GM23338 (cell line): ENCODE data around the gene ACAN. TPM values are rescaled to one million over a fixed set of nuclear protein-coding genes. Genes with fewer than 3 reads are reported as not detected.

ENCODE experiments used
- ATAC-seq: fragments of 200-7000 bp; cut with Tn5 transposase; 3 replicates; pipeline ENCODE4 v1.9.1; 2020
- DNase-seq: peaks from one replicate; pipeline ENCODE4 v3.0.0-alpha.2; 2015; ENCODE audit warnings: low spot score
- H2AFZ ChIP-seq: fragments of 200-600 bp; sonication (generic); 2 replicates; pipeline ENCODE4 v1.8.0; 2016; ENCODE audit warnings: antibody characterized with exemption, mild to moderate bottlenecking, moderate library complexity
- H3F3A ChIP-seq: fragments of 200-600 bp; sonication (generic); replicated peaks from 2 replicates; pipeline ENCODE4 v1.8.0; 2017; ENCODE audit warnings: antibody characterized with exemption, mixed run types, low read depth
- H3K27ac ChIP-seq: fragments of 200-600 bp; sonication (generic); 2 replicates; pipeline ENCODE4 v1.6.1; 2016; ENCODE audit warnings: low read depth
- H3K27me3 ChIP-seq: fragments of 200-600 bp; sonication (generic); 2 replicates; pipeline ENCODE4 v1.8.0; 2016; ENCODE audit warnings: mild to moderate bottlenecking, mixed run types, moderate library complexity; ENCODE audit not compliant: insufficient read depth
- H3K36me3 ChIP-seq: fragments of 200-600 bp; sonication (generic); 2 replicates; pipeline ENCODE4 v1.8.0; 2016; ENCODE audit warnings: mild to moderate bottlenecking; ENCODE audit not compliant: insufficient read depth
- H3K4me1 ChIP-seq: fragments of 200-600 bp; sonication (generic); 2 replicates; pipeline ENCODE4 v1.8.0; 2016; ENCODE audit warnings: mild to moderate bottlenecking, moderate library complexity; ENCODE audit not compliant: insufficient read depth
- H3K4me2 ChIP-seq: fragments of 200-600 bp; sonication (generic); 2 replicates; pipeline ENCODE4 v1.7.1; 2017; ENCODE audit warnings: mixed run types
- H3K4me3 ChIP-seq: fragments of 200-600 bp; sonication (generic); 2 replicates; pipeline ENCODE4 v1.6.1; 2016; ENCODE audit warnings: mixed run types
- H3K79me2 ChIP-seq: fragments of 200-600 bp; sonication (generic); replicated peaks from 2 replicates; pipeline ENCODE4 v1.8.0; 2017; ENCODE audit warnings: mild to moderate bottlenecking; ENCODE audit not compliant: insufficient read depth
- H3K9me2 ChIP-seq: fragments of 200-600 bp; sonication (generic); 2 replicates; pipeline ENCODE4 v1.8.0; 2017; ENCODE audit not compliant: insufficient read depth
- H4K20me1 ChIP-seq: fragments of 200-600 bp; sonication (generic); replicated peaks from 2 replicates; pipeline ENCODE4 v1.8.0; 2017; ENCODE audit warnings: mild to moderate bottlenecking; ENCODE audit not compliant: insufficient read depth
- H3K27ac Mint-ChIP-seq: 2 replicates; pipeline ENCODE4 v1.8.0; 2020; ENCODE audit warnings: inconsistent platforms, mild to moderate bottlenecking, moderate library complexity, mixed read lengths
- H3K27me3 Mint-ChIP-seq: 3 replicates; pipeline ENCODE4 v1.8.0; 2022; ENCODE audit warnings: low read depth, mild to moderate bottlenecking, moderate library complexity, mixed read lengths, inconsistent platforms; ENCODE audit not compliant: insufficient read depth, poor library complexity
- H3K36me3 Mint-ChIP-seq: 3 replicates; pipeline ENCODE4 v1.8.0; 2021; ENCODE audit warnings: low read depth, mild to moderate bottlenecking, inconsistent platforms, moderate library complexity, mixed read lengths
- H3K4me1 Mint-ChIP-seq: 3 replicates; pipeline ENCODE4 v1.8.0; 2020; ENCODE audit warnings: mild to moderate bottlenecking, inconsistent platforms, mixed read lengths
- H3K4me3 Mint-ChIP-seq: 3 replicates; pipeline ENCODE4 v1.8.0; 2021; ENCODE audit warnings: moderate library complexity, mild to moderate bottlenecking, inconsistent platforms, mixed read lengths
- H3K9me3 Mint-ChIP-seq: 3 replicates; pipeline ENCODE4 v1.8.0; 2020; ENCODE audit warnings: moderate library complexity, mild to moderate bottlenecking, inconsistent platforms, mixed read lengths
- NANOG ChIP-seq: IDR thresholded peaks from 2 replicates; pipeline ENCODE4 v1.6.1; 2016; ENCODE audit warnings: antibody characterized with exemption, borderline replicate concordance
- POLR2AphosphoS5 ChIP-seq: IDR thresholded peaks from 2 replicates; pipeline ENCODE4 v1.6.1; 2016; ENCODE audit warnings: antibody characterized with exemption, low read depth
- polyA plus RNA-seq: library from polyadenylated mRNA; unstranded; fragments of >200 nt; fragmentation: Nextera tagmentation; extraction: Ambion mirVana; gene quantifications from 2 replicates; pipeline ENCODE4 v1.2.1, GENCODE V29; 2016
- total RNA-seq: library from RNA; depleted of rRNA; stranded (reverse); fragments of >200 nt; shearing (Covaris generic); gene quantifications from 2 replicates; pipeline ENCODE4 v1.2.3, GENCODE V29; 2014
- TF ChIP-seq, protein P1 (sequence below), 2 experiments: fragments of 200-600 bp in 1 of 2; sonication (generic) in 1 of 2; conservative IDR thresholded peaks; 2 replicates each; pipeline versions ENCODE4 v1.5.1 to v1.6.1; 2016 to 2017; ENCODE audit warnings: antibody characterized with exemption in 2 of 2, low read depth in 2 of 2, mild to moderate bottlenecking in 2 of 2, moderate library complexity in 1 of 2
- TF ChIP-seq, protein P2 (sequence below): IDR thresholded peaks from 2 replicates; pipeline ENCODE4 v1.6.1; 2016; ENCODE audit warnings: antibody characterized with exemption
- TF ChIP-seq, protein P3 (sequence below): fragments of 250-450 bp; sonication (Bioruptor Pico); IDR thresholded peaks from 2 replicates; pipeline ENCODE4 v1.5.0; 2020; ENCODE audit warnings: mild to moderate bottlenecking, moderate library complexity

ACAN gene
- total and polyA plus RNA-seq, 2 experiments from 2014 or later, result 2.5 to 4.9 TPM

DNA sequence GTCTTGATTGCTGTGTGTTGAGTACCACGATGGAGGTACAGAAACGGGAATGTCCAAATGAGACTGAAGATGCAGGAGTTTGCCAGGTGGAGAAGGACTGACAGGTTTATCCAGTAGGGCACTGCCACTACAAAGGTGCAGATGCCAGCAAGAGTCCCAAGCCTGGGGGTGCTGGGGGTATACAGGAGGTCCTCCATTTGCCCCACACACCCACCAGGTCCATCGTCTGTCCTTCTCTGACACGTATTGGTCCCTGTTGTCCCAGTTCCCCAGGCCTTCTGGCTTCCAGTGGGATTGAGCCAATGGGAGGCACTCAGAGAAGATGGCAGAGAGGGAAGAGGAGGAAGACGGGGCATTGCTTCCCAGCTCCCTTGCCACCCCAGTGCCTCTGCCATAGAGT lies 85.5 kb downstream of the ACAN start (continued):
- no peak for TF ChIP-seq NANOG
- TF ChIP-seq, protein P1, sequence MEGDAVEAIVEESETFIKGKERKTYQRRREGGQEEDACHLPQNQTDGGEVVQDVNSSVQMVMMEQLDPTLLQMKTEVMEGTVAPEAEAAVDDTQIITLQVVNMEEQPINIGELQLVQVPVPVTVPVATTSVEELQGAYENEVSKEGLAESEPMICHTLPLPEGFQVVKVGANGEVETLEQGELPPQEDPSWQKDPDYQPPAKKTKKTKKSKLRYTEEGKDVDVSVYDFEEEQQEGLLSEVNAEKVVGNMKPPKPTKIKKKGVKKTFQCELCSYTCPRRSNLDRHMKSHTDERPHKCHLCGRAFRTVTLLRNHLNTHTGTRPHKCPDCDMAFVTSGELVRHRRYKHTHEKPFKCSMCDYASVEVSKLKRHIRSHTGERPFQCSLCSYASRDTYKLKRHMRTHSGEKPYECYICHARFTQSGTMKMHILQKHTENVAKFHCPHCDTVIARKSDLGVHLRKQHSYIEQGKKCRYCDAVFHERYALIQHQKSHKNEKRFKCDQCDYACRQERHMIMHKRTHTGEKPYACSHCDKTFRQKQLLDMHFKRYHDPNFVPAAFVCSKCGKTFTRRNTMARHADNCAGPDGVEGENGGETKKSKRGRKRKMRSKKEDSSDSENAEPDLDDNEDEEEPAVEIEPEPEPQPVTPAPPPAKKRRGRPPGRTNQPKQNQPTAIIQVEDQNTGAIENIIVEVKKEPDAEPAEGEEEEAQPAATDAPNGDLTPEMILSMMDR (conservative IDR thresholded peaks at IDR 0.05; ENCODE audit: low read depth in 2 of 2), result no peak

DNA sequence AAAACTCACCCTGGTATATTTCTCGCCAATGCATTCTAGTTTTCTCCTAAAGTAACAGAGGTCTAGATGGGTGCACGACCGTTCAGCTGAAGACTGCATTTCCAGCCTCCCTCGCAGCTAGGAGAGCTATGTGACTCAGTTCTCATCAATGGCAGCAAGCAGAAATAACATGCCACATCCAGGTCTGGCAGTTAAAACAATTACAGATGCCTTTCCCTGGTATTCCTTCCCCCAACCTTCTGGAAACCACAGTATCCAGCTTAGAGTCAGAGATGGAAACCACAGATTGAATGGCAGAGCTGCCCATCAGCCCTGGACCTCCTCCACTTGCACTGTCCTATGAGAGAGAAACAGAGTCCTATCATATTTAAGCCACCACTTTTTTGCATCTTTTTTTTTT lies 87.3 kb downstream of the ACAN start:
- Histone ChIP-seq H4K20me1 (no peaks in the 10 kb centered on the region; the same call in 1 of the 2 replicates), H3K4me3 (no peak overlapping the region), H3K9me2 (no peaks in the 10 kb centered on the region), H3K4me1 (peaks cover under 1% of the 10 kb centered on the region; the same call in 1 of the 2 replicates), H3F3A (0 out of 2 replicates have a peak, but pooled peaks cover 9% of the 10 kb centered on the region), H3K79me2 (no peaks in the 10 kb centered on the region), H3K27me3 (peaks cover 2% of the 10 kb centered on the region; the same call in 1 of the 2 replicates), H3K4me2 (no peak overlapping the region), H3K27ac (no peak overlapping the region), H3K36me3 (no peaks in the 10 kb centered on the region; the same call in 1 of the 2 replicates), H2AFZ (no peak overlapping the region)
- Mint-ChIP-seq H3K27me3 (peaks cover 6% of the 10 kb centered on the region), H3K9me3 (no peaks in the 10 kb centered on the region), H3K27ac (no peak overlapping the region; the same call in 1 of the 2 replicates), H3K4me1 (peaks cover 6% of the 10 kb centered on the region), H3K36me3 (peaks cover 23% of the 10 kb centered on the region; the same call in 2 of the 3 replicates), H3K4me3 (no peak overlapping the region)
- no peak for DNase-seq
- no peak for ATAC-seq
- TF ChIP-seq, protein P2, sequence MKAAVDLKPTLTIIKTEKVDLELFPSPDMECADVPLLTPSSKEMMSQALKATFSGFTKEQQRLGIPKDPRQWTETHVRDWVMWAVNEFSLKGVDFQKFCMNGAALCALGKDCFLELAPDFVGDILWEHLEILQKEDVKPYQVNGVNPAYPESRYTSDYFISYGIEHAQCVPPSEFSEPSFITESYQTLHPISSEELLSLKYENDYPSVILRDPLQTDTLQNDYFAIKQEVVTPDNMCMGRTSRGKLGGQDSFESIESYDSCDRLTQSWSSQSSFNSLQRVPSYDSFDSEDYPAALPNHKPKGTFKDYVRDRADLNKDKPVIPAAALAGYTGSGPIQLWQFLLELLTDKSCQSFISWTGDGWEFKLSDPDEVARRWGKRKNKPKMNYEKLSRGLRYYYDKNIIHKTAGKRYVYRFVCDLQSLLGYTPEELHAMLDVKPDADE, result no peak
- TF ChIP-seq NANOG, result no peak
- TF ChIP-seq, protein P3, sequence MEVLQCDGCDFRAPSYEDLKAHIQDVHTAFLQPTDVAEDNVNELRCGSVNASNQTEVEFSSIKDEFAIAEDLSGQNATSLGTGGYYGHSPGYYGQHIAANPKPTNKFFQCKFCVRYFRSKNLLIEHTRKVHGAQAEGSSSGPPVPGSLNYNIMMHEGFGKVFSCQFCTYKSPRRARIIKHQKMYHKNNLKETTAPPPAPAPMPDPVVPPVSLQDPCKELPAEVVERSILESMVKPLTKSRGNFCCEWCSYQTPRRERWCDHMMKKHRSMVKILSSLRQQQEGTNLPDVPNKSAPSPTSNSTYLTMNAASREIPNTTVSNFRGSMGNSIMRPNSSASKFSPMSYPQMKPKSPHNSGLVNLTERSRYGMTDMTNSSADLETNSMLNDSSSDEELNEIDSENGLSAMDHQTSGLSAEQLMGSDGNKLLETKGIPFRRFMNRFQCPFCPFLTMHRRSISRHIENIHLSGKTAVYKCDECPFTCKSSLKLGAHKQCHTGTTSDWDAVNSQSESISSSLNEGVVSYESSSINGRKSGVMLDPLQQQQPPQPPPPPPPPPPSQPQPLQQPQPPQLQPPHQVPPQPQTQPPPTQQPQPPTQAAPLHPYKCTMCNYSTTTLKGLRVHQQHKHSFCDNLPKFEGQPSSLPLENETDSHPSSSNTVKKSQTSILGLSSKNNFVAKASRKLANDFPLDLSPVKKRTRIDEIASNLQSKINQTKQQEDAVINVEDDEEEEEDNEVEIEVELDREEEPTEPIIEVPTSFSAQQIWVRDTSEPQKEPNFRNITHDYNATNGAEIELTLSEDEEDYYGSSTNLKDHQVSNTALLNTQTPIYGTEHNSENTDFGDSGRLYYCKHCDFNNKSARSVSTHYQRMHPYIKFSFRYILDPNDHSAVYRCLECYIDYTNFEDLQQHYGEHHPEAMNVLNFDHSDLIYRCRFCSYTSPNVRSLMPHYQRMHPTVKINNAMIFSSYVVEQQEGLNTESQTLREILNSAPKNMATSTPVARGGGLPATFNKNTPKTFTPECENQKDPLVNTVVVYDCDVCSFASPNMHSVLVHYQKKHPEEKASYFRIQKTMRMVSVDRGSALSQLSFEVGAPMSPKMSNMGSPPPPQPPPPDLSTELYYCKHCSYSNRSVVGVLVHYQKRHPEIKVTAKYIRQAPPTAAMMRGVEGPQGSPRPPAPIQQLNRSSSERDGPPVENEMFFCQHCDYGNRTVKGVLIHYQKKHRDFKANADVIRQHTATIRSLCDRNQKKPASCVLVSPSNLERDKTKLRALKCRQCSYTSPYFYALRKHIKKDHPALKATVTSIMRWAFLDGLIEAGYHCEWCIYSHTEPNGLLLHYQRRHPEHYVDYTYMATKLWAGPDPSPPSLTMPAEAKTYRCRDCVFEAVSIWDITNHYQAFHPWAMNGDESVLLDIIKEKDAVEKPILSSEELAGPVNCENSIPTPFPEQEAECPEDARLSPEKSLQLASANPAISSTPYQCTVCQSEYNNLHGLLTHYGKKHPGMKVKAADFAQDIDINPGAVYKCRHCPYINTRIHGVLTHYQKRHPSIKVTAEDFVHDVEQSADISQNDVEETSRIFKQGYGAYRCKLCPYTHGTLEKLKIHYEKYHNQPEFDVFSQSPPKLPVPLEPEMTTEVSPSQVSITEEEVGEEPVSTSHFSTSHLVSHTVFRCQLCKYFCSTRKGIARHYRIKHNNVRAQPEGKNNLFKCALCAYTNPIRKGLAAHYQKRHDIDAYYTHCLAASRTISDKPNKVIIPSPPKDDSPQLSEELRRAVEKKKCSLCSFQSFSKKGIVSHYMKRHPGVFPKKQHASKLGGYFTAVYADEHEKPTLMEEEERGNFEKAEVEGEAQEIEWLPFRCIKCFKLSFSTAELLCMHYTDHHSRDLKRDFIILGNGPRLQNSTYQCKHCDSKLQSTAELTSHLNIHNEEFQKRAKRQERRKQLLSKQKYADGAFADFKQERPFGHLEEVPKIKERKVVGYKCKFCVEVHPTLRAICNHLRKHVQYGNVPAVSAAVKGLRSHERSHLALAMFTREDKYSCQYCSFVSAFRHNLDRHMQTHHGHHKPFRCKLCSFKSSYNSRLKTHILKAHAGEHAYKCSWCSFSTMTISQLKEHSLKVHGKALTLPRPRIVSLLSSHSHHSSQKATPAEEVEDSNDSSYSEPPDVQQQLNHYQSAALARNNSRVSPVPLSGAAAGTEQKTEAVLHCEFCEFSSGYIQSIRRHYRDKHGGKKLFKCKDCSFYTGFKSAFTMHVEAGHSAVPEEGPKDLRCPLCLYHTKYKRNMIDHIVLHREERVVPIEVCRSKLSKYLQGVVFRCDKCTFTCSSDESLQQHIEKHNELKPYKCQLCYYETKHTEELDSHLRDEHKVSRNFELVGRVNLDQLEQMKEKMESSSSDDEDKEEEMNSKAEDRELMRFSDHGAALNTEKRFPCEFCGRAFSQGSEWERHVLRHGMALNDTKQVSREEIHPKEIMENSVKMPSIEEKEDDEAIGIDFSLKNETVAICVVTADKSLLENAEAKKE (CRISPR knock-in tag), result no peak
- TF ChIP-seq POLR2AphosphoS5, result no peak
